Measurements from ENCODE around the gene MAB21L4. TPM values are rescaled to one million over a fixed set of nuclear protein-coding genes. Genes with fewer than 3 reads are reported as not detected.

Gene MAB21L4
- total RNA-seq, 2 experiments from 2014 or later, result not detected

- Histone ChIP-seq H3K4me2 (ENCODE audit: low read length) (no peak overlapping the region), H4K20me1 (ENCODE audit: insufficient read depth, low read length) (no peaks in the 10 kb centered on the region), H3K36me3 (ENCODE audit: insufficient read depth, low read length) (no peaks in the 10 kb centered on the region), H3K27ac (ENCODE audit: low read depth, low read length, poor library complexity, severe bottlenecking) (no peak overlapping the region), H3K4me3 (ENCODE audit: low read depth, low read length, poor library complexity, severe bottlenecking) (no peak overlapping the region), H3K9me2 (ENCODE audit: insufficient read depth, low read length) (no peaks in the 10 kb centered on the region), H2AFZ (ENCODE audit: low read length) (no peak overlapping the region), H3K9me3 (ENCODE audit: low read length) (no peaks in the 10 kb centered on the region), H3K4me1 (ENCODE audit: insufficient read depth, low read length, poor library complexity, severe bottlenecking) (no peaks in the 10 kb centered on the region), H3K79me2 (ENCODE audit: insufficient read depth, low read depth, low read length) (no peaks in the 10 kb centered on the region)
- BruUV-seq (replicated peaks), result no TSS peak
- intact Hi-C loops (cut with micrococcal nuclease; ENCODE audit: unreplicated experiment), result no loop called here
- POLR2A ChIA-PET, result interaction anchor here (0.7 kb wide), 1 partner anchor 1059 kb away, joined by 3 read pairs; no protein-coding TSS in a partner anchor
- no peak for TF ChIP-seq CTCF (conservative IDR thresholded peaks at IDR 0.05; ENCODE audit: low read length)
- TF ChIP-seq EZH2phosphoT487 (IDR thresholded peaks at IDR 0.05; ENCODE audit: borderline replicate concordance, low read depth, low read length), result no peak
- CTCF ChIA-PET (ENCODE audit: unreplicated experiment), result no interaction called here
- no peak for DNase-seq (ENCODE audit: low spot score)
These were observed 21.9 kb downstream of the MAB21L4 start for GRCh38 chr2:240873805-240874714.

GRCh38 chr2:240873098-240873788 is 22.7 kb downstream of the MAB21L4 start:
- no peak overlapping the region for H3K4me3 ChIP-seq (ENCODE audit: low read depth, low read length, poor library complexity, severe bottlenecking)
- no TSS peak for BruUV-seq (replicated peaks)
- intact Hi-C loops (cut with micrococcal nuclease; ENCODE audit: unreplicated experiment), result no loop called here
- no peak overlapping the region for H3K4me2 ChIP-seq (ENCODE audit: low read length)
- no peaks in the 10 kb centered on the region for H3K36me3 ChIP-seq (ENCODE audit: insufficient read depth, low read length)
- no peak for DNase-seq (ENCODE audit: low spot score)
- no peak overlapping the region for H2AFZ ChIP-seq (ENCODE audit: low read length)
- H3K4me1 ChIP-seq (ENCODE audit: insufficient read depth, low read length, poor library complexity, severe bottlenecking), result no peaks in the 10 kb centered on the region
- no peaks in the 10 kb centered on the region for H3K9me3 ChIP-seq (ENCODE audit: low read length)
- H4K20me1 ChIP-seq (ENCODE audit: insufficient read depth, low read length), result no peaks in the 10 kb centered on the region
- ChIA-PET POLR2A (interaction anchor here (0.6 kb wide), 1 partner anchor 1187 kb away, joined by 3 read pairs; no protein-coding TSS in a partner anchor), CTCF (ENCODE audit: unreplicated experiment) (no interaction called here)
- no peaks in the 10 kb centered on the region for H3K79me2 ChIP-seq (ENCODE audit: insufficient read depth, low read depth, low read length)
- no peaks in the 10 kb centered on the region for H3K9me2 ChIP-seq (ENCODE audit: insufficient read depth, low read length)
- no peak overlapping the region for H3K27ac ChIP-seq (ENCODE audit: low read depth, low read length, poor library complexity, severe bottlenecking)
- TF ChIP-seq EZH2phosphoT487 (IDR thresholded peaks at IDR 0.05; ENCODE audit: borderline replicate concordance, low read depth, low read length) (no peak), CTCF (conservative IDR thresholded peaks at IDR 0.05; ENCODE audit: low read length) (no peak)

Measured in OCI-LY7 (cell line).